Endothelial cell of umbilical vein (primary cell): ENCODE measurements around the gene FOXJ3. TPM values are rescaled to one million over a fixed set of nuclear protein-coding genes. Genes with fewer than 3 reads are reported as not detected.

Experiments
- BruUV-seq: library from RNA; stranded (reverse); fragments of 400-500 nt; replicated peaks from 2 replicates; lab custom pipeline; 2021; lab: Mats Ljungman, UMichigan
- CTCF ChIA-PET: fragments of 300-600, 350-600 bp; sonication (Branson Sonifier 250); formaldehyde crosslinking; loops from one replicate; lab custom pipeline; 2021; ENCODE audit warnings: antibody characterized with exemption, inconsistent platforms; lab: Charles Lee
- POLR2A ChIA-PET: fragments of 300-600, 350-600 bp; sonication (Branson Sonifier 250); formaldehyde crosslinking; loops from one replicate; lab custom pipeline; 2021; ENCODE audit warnings: antibody characterized with exemption, inconsistent platforms; lab: Charles Lee
- DNase-seq: peaks from one replicate; pipeline ENCODE4 v3.0.0-alpha.2; 2011; ENCODE audit warnings: low read depth, low spot score
- FAIRE-seq: peaks from 2 replicates; lab custom pipeline; 2011; peaks lifted over from hg19 to GRCh38; lab: Jason Lieb, UNC
- H2AFZ ChIP-seq: 2 replicates; pipeline ENCODE4 v1.6.0; 2012; ENCODE audit warnings: low read depth, low read length, control low read depth, inconsistent platforms
- H3K27ac ChIP-seq: 2 replicates; pipeline ENCODE4 v1.5.1; 2011; ENCODE audit warnings: low read depth, mild to moderate bottlenecking, control low read depth, low read length, moderate library complexity; ENCODE audit not compliant: insufficient read depth
- H3K27me3 ChIP-seq, 2 experiments: 2 replicates each; pipeline versions ENCODE4 v1.6.0 to v1.6.1; 2011; ENCODE audit warnings: low read length in 2 of 2, mixed read lengths in 1 of 2; ENCODE audit not compliant: control insufficient read depth in 2 of 2, insufficient read depth in 2 of 2
- H3K36me3 ChIP-seq, 2 experiments: 2 replicates in 1 of 2; 3 replicates in 1 of 2; pipeline ENCODE4 v1.5.1; 2011; ENCODE audit warnings: low read length in 2 of 2, mild to moderate bottlenecking in 1 of 2, moderate library complexity in 1 of 2; ENCODE audit not compliant: control insufficient read depth in 2 of 2, insufficient read depth in 2 of 2; ENCODE audit errors: extremely low read depth in 1 of 2
- H3K4me1 ChIP-seq: 3 replicates; pipeline ENCODE4 v1.5.1; 2011; ENCODE audit warnings: mild to moderate bottlenecking, low read length; ENCODE audit not compliant: control insufficient read depth, insufficient read depth; ENCODE audit errors: extremely low read depth
- H3K4me2 ChIP-seq: 2 replicates; pipeline ENCODE4 v1.6.1; 2011; ENCODE audit warnings: low read length, control low read depth, mixed read lengths; ENCODE audit not compliant: insufficient read depth
- H3K4me3 ChIP-seq, 3 experiments: fragments of 200-600 bp in 1 of 3; sonication (generic), shearing (Covaris generic) in 1 of 3; replicated peaks in 1 of 3; 2 replicates each; pipeline ENCODE4 v1.5.1; 2011 to 2016; ENCODE audit warnings: control low read depth in 3 of 3, low read length in 3 of 3, mild to moderate bottlenecking in 2 of 3, inconsistent platforms in 1 of 3, low read depth in 1 of 3, moderate library complexity in 1 of 3; ENCODE audit not compliant: insufficient read depth in 1 of 3
- H3K79me2 ChIP-seq: 2 replicates; pipeline ENCODE4 v1.6.0; 2012; ENCODE audit warnings: low read length, inconsistent platforms; ENCODE audit not compliant: control insufficient read depth, insufficient read depth
- H3K9ac ChIP-seq: replicated peaks from 2 replicates; pipeline ENCODE3; 2011; ENCODE audit warnings: low read length, control low read depth; ENCODE audit not compliant: insufficient read depth; ENCODE audit errors: extremely low read depth
- H3K9me1 ChIP-seq: replicated peaks from 3 replicates; pipeline ENCODE4 v1.6.0; 2011; ENCODE audit warnings: mild to moderate bottlenecking, low read length; ENCODE audit not compliant: control insufficient read depth, insufficient read depth; ENCODE audit errors: extremely low read depth
- H3K9me3 ChIP-seq: replicated peaks from 2 replicates; pipeline ENCODE4 v1.5.1; 2012; ENCODE audit warnings: low read length, inconsistent platforms; ENCODE audit not compliant: control insufficient read depth, insufficient read depth
- H4K20me1 ChIP-seq: replicated peaks from 2 replicates; pipeline ENCODE3; 2011; ENCODE audit warnings: mild to moderate bottlenecking, low read length; ENCODE audit not compliant: control insufficient read depth, insufficient read depth; ENCODE audit errors: extremely low read depth
- CTCF ChIP-seq, 2 donors: IDR thresholded peaks; 1 replicate in 1 of 2; 2 replicates in 1 of 2; pipeline ENCODE4 v1.5.1; 2011; ENCODE audit warnings: low read length in 2 of 2, mild to moderate bottlenecking in 2 of 2, moderate library complexity in 2 of 2, control low read depth in 1 of 2, inconsistent platforms in 1 of 2, low read depth in 1 of 2; ENCODE audit not compliant: insufficient read depth in 1 of 2; ENCODE audit errors: extremely low read depth in 1 of 2
- EZH2 ChIP-seq: IDR thresholded peaks from 2 replicates; pipeline ENCODE4 v1.6.1; 2012; ENCODE audit warnings: borderline replicate concordance, low read depth, mild to moderate bottlenecking, moderate library complexity, low read length, inconsistent platforms; ENCODE audit not compliant: severe bottlenecking
- FOS ChIP-seq: IDR thresholded peaks from 2 replicates; pipeline ENCODE4 v1.6.1; 2011; ENCODE audit warnings: mild to moderate bottlenecking, low read length, moderate library complexity, borderline replicate concordance; ENCODE audit not compliant: insufficient read depth
- GATA2 ChIP-seq: IDR thresholded peaks from 2 replicates; pipeline ENCODE4 v1.7.0; 2011; ENCODE audit warnings: low read depth, mild to moderate bottlenecking, moderate library complexity, mixed read lengths, low read length; ENCODE audit not compliant: insufficient read length, insufficient read depth
- JUN ChIP-seq: IDR thresholded peaks from 2 replicates; pipeline ENCODE4 v1.6.1; 2011; ENCODE audit warnings: borderline replicate concordance, low read depth; ENCODE audit not compliant: insufficient read length, insufficient read depth
- MAX ChIP-seq: IDR thresholded peaks from 2 replicates; pipeline ENCODE4 v1.6.1; 2011; ENCODE audit not compliant: insufficient read depth, insufficient read length
- MYC ChIP-seq: IDR thresholded peaks from one replicate; pipeline ENCODE4 v1.6.1; 2011; ENCODE audit warnings: mild to moderate bottlenecking, low read depth, low read length
- POLR2A ChIP-seq: IDR thresholded peaks from 2 replicates; pipeline ENCODE4 v1.6.1; 2012; ENCODE audit warnings: low read depth, mild to moderate bottlenecking, control low read depth, low read length
- POLR2AphosphoS5 ChIP-seq: IDR thresholded peaks from 2 replicates; pipeline ENCODE4 v1.6.1; 2012; ENCODE audit warnings: low read depth, mild to moderate bottlenecking, control low read depth, low read length, moderate library complexity; ENCODE audit not compliant: insufficient read depth
- dilution Hi-C: fragments of 300-500 bp; cut with MboI; formaldehyde crosslinking; loops from one replicate; pipeline ENCODE4 v1.15.0; 2019; ENCODE audit warnings: low sequenced_read_pairs; ENCODE audit not compliant: extremely low pct_ligation_motif_present
- intact Hi-C: fragments of 100-400 bp; cut with micrococcal nuclease; formaldehyde crosslinking; loops from one replicate; pipeline ENCODE4 v1.10.0; 2022
- polyA plus RNA-seq, 4 experiments: library from polyadenylated mRNA; depleted of rRNA in 3 of 4; stranded (reverse) in 3 of 4; unstranded in 1 of 4; fragments of >200 nt; gene quantifications; 2 replicates each; pipeline versions ENCODE4 v1.2.1 to v1.2.3, GENCODE V29; 2011 to 2012; ENCODE audit warnings: missing spikeins in 1 of 4
- total RNA-seq: library from RNA; stranded (reverse); gene quantifications from 2 replicates; pipeline ENCODE4 v1.2.3, GENCODE V29; 2021

FOXJ3 gene
- total and polyA plus RNA-seq, 2 donors (not counting 3 experiments of a cell fraction or from before 2014, with no cell fraction given): 34.7 to 38.8 TPM

GRCh38 chr1:42328916-42329496 is 6.0 kb downstream of the FOXJ3 start:
- no peak for FAIRE-seq
- Histone ChIP-seq H3K27me3 (no peaks in the 10 kb centered on the region), H3K4me2 (no peak overlapping the region), H2AFZ (no peak overlapping the region), H3K9ac (no peak overlapping the region), H3K27ac (no peak overlapping the region), H3K9me1 (no peaks in the 10 kb centered on the region), H3K4me3 (no peak overlapping the region), H4K20me1 (peaks cover 17% of the 10 kb centered on the region), H3K36me3 (no peaks in the 10 kb centered on the region), H3K4me1 (peaks cover 9% of the 10 kb centered on the region), H3K79me2 (peaks cover 97% of the 10 kb centered on the region), H3K9me3 (no peaks in the 10 kb centered on the region)
- CTCF ChIA-PET: interaction anchor here (2.1 kb wide), 1 partner anchor 155 kb away, joined by 6 read pairs; no protein-coding TSS in a partner anchor
- TF ChIP-seq GATA2: no peak
- no peak for TF ChIP-seq POLR2A
- no peak for TF ChIP-seq EZH2
- TF ChIP-seq CTCF (IDR thresholded peaks at IDR 0.05; ENCODE audit: extremely low read depth in 1 of 2, insufficient read depth in 1 of 2, low read depth in 1 of 2, low read length in 2 of 2): no peak
- no peak for TF ChIP-seq FOS
- TF ChIP-seq JUN: no peak
- TF ChIP-seq POLR2AphosphoS5: no peak
- no peak for TF ChIP-seq MYC
- TF ChIP-seq MAX: no peak
- intact Hi-C loops (no loop called here), dilution Hi-C loops (no loop called here)
- BruUV-seq: no TSS peak
- POLR2A ChIA-PET: no interaction called here
- no peak for DNase-seq
